HG03469 (cell line): ENCODE data around the gene TAX1BP1.

Experiments used
- ATAC-seq: cut with Tn5 transposase; IDR thresholded peaks from one replicate; pipeline ENCODE4 v1.9.1; 2021; ENCODE audit warnings: mild to moderate bottlenecking, moderate library complexity, moderate number of reproducible peaks; ENCODE audit not compliant: unreplicated experiment

Gene TAX1BP1

DNA sequence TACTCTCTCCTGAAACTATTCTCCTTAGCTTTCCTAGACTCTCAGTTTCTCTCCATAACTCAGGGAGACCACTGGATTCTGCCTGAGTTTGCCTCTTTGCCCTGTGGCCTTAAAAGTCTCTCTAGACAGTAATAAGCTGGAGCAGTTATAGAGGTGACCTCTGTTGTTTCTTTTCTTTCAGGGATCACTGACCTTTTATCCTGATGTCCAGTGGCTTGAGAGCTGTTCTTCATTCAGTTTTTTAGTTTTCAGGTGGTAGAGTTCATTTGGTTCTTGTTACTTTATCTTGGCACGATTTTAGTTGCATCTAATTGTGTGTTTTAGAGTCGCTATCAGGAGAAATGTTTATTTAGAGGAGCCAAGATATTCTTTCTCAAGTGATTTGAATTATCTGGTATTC lies 37.7 kb downstream of the TAX1BP1 start:
- no peak for ATAC-seq

DNA sequence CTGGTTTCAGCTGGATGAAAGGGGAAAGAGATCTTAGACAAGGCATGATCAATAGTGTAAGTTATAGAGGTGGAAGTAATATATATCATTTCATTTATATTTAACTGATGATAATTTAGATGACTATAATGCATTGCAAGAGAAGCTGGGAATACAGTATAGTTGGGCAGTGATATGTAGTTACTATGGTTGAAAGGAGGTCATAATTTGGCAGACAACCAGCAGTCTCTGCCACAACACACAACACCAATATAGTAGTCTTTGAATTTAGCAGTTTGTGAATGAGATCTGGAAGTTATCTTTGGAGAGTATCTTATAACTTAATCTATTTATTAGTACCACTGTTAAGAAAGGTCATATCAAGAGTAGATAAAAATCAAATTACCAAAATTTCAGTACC lies 39.9 kb downstream of the TAX1BP1 start:
- ATAC-seq = no peak

DNA sequence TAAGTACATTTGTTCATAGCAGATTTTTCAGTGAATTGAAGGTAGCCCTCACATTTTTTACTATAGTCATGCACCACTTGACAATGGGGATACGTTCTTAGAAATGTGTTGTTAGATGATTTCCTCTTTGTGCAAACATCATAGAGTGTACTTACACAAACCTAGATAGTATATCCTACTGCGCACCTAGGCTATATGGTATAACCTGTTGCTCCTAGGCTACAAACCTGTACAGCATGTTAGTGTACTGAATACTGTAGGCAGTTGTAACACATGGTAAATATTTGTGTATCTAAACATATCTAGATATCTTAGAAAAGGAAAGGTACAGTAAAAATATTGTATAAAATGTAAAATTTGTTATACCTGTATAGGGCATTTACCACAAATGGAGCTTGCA lies 41.2 kb downstream of the TAX1BP1 start:
- ATAC-seq = no peak

DNA sequence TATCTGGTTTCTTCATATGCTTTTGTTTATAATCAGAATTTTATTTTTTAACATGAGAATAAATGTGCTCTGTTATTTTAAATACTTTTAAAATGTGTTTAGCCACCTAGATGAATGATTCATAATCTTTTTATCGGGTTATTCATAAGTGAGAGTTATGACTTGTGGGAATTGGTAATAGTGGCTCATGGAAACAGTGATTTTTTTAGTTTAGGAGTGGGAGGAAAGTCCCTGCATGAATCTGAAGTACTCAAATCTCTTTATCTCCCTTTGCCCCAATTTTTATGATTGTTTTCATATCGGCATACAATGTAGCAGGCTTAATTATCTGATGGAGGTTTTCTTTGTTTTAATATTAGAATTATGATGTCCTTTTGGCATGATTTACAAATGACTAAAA lies 42.9 kb downstream of the TAX1BP1 start:
- no peak for ATAC-seq

DNA sequence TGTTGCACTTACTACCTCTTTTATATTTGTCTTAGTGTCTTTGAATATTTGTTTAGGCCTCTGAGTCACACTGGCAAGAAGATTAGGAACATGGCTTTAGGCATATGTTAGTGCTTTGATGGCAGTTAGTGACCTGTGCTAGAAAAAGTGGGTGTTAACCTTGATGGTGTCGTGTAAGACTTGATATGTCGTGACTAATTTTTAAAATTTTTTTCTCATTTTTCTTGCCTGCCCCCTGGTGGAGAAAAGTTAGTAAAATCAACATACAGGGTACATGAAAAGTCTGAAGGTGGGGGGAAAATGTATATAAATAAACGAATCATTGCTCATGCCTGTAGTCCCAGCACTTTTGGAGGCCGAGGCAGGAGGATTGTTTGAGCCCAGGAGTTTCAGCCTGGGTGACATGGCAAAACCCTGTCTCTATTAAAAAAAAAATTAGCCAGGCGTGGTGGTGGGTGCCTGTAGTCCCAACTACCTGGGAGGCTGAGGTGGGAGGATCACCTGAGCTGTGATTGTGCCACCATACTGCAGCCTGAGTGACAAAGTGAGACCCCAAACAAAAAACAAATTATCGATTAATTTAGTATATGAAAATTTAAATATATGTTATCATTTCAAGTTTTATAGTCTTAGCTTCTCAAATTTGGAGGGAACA lies 44.6 kb downstream of the TAX1BP1 start:
- no peak for ATAC-seq

DNA sequence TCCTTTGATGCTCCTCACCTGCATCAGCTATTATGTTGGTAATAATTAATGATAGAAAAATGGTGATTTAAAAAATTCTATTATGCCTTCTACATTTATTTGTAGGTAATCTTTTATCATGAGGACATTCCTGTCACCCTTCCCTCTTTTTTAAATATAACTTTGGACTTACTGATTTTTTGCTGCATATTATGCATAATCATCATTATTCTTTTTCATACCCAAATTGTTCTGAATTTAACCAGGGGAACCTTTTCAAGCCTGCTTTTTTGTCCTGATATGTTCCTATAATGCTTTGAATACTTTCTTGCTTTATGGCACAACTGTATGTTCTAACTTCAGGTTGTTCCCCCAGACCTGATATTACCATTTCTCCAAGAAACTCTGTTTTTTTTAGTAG lies 48.5 kb downstream of the TAX1BP1 start:
- ATAC-seq = no peak

DNA sequence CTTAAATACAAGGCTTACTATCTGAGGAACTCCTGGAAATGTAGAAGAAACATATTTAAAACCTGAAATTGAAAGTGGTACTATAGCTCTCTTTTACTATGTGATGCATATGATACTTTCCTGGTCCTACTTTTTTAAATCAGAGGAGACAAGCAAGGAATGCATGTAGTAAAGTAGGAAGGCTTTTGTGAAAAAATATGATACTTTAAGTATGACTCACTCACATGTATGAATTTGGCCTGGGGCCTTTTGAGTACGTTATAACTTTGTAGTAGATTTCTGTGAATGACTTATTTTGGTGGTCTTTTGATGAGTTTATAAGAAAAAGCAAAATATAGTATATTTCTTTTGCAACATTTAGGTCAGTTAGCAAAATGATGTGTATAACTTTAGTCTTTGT lies 53.8 kb downstream of the TAX1BP1 start:
- ATAC-seq = no peak

DNA sequence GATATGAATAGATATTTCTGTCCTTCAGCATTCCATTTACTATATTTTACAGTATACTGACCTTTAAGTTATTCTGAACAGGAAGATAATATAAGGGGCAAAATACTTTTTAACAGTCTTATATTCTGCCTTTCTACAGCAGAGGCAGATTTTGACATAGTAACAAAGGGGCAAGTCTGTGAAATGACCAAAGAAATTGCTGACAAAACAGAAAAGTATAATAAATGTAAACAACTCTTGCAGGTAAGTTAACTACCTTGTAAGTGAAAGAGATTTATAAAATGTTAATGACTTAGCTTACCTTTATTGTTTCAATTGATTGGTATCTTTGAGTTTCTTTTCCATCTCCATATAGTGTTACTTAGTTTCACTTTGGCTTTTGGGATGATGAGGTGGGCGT lies 56.0 kb downstream of the TAX1BP1 start:
- no peak for ATAC-seq

DNA sequence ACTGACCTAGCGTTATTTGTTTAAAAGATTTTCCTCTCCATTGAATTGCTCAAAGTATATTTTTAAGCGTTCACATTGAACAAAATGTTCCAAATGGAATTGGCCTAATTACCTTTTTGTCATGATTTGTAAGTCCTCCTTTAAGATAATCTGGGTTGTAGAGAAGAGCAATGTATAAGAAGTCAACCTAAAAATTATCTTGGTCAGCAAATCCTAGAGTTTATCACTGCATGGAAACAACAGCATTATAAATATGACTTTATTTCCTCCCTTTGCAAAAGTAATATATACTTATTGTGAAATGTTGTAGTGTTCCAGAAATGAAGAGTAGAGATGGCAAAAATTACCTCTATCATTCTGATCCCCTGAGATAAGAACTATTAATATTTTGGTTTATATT lies 59.2 kb downstream of the TAX1BP1 start:
- ATAC-seq = no peak

DNA sequence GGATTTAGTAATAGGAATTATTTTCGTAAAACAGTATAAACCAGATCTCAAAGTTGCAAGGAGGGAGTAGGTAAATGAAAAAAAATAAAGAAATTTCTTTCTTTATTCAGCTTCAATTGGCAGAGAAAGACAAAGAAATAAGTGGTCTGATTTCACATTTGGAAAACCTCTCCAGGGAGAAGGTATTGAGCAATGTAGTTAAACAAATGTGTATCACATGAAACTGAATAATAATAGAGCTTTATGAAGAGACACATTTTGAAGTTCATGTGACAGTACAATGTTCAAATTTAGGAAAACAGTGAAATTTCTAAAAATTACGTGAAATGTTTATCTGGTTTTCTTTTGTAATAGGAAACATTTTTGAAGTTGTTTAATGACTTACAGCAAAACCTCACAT lies 63.0 kb downstream of the TAX1BP1 start:
- ATAC-seq = no peak

DNA sequence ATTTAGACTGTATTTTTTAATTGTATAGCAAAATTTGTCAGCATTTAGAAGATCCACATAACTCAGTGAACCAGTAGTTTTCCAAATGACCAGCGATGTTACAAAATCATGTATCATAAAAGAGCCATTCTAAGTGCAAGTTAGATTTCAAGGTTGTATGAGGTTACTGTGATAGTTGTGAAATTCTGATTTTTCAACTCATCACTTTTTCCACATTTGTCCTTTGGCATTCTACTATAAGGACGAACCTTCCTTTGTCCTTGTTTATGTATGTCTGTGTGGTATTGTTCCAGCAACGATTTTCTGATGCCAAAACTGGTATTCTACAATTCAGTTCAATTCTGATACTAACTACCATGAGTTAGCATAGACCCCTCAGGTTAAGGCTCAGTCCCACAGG lies 64.2 kb downstream of the TAX1BP1 start:
- no peak for ATAC-seq

DNA sequence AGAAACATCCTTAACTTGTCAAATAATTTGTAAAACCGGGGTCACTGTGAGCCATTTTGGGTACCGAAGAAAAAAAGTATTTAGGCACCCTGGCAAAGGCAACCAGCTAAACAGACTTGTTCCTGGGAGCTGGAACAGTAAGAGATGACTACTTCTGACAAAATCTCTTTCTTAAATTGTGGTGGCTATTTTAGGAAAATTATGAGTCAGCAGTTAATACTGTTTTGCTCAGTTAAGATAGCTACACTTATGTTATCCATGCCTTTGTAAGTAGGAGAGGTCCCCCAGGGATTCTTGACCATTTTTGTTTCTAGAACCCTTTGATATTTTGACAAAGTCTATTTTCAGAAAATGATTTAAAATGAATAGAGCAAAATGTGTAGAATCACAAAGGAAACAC lies 68.7 kb downstream of the TAX1BP1 start:
- ATAC-seq = no peak

DNA sequence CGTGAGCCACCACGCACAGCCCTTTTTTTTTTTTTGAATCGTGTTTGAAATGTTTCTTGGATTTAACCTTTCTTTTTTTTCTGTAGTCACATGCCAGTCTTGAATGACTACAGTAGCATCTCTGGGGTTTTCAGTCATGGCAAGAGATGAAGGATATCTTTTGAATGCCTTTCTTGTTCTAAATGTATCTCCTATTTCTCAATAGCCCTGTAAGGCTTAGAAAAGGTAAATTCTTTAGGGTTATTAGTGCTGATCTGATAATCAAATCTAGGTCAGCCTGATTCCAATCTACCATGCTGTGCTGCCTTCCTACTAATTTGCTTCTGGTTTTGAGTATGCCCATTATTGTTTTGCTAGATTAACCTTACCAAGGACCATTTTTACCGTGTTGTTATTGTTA lies 70.2 kb downstream of the TAX1BP1 start:
- ATAC-seq = no peak

DNA sequence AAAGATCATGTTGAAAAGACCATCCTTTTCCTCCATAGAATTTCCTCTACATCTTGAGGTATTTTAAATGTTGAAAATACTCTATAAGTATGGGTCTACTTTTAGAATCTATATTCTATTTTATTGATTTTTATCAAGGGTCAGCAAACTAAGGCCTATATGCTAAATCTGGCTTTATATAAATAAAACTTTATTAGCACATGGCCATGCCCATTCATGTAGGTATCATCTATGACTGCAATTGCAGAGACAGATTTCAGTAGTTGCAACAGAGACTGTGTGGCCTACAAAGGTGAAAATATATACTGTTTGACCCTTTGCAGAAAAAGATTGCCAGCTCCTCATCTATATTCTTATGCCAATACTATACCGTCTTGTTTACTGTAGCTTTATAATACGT lies 72.7 kb downstream of the TAX1BP1 start:
- no peak for ATAC-seq

DNA sequence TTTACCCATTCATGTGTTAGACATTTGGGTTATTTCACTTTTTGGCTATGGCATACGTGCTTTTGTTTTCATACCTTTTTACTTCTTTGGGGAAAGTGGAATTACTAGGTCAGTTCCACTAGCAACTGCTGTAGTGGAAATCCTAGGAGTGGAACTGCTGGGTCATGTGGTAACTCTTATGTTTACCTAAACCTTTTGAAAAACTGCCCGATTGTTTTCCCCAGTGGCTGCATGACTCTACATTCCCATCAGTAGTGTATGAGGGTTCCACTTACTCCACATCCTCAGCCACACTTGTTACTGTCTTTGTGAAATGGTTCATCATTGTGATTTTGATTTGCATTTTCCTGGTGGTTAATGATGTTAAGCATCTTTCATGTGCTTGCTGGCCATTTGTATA lies 82.3 kb downstream of the TAX1BP1 start:
- ATAC-seq = no peak

DNA sequence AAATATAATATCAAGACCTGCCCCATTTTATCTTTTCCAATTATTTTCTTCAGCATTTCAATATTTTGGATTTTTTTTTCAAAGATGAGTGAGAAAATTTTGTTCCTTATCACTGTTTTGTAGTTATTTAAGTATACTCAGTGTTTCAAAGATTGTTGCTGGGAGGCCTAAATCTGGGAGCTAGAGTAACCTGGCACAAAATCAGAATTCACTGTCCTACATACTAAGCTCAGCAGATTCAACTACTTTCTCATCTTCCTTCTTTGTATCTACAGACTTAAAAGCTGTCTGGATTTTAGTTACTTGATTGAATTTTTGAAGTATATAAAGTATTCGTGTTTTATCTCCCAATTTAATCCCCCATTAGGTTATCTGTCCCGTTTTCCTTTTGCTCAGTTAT lies 85.9 kb downstream of the TAX1BP1 start:
- no peak for ATAC-seq

DNA sequence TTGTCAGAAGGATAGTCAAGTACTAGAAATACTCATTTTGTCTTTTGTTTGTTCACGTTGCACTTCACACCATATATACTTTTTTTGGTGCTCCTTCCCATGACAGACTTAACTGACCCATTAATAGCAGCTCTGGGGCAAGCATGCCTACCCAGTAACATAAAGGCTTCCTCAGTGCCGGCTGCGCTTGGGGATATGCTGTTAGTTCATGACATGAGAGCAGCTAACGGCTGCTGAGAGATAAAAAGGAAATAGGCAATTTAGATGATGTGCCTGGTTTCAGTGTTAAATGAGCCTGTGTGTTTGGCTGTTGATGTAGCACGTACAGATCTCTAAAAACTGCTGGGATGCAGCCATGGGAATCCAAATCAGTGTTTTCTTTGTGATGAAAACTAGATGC lies 86.4 kb downstream of the TAX1BP1 start:
- no peak for ATAC-seq

DNA sequence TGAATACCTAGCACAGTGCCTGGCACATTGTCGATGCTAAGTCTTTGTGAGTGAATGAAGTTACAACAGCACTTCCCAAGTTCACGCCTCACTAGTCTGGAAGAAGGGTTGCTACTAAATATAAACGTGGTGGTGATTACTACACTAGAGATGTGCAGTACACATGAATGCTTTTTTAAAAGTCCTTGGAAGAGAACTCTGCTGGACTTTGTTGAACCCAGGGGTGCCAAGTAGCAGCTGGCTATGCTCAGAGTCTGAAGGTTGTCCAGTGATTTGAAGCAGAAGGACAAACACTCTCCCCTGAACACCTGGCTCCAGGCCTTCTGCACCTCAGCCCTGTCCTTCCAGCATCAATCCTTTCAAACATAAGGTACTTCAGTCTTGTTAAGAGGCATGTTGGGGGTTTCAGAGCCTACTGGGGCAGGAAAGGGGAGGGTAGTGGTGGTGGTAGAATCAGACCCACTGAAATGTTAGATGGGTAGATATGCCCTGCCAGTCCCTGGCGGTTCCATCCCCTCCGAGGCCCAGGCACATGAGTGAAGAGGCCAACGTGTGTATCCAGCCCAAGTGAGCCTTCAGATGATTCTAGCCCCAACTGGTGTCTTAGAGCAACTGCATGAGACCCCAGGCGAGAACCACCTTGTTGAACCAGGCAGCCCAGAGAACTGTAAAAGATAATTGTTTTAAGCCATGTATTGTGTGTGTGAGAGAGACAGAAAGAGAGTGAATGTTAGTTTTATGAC lies 94.4 kb downstream of the TAX1BP1 start:
- no peak for ATAC-seq

DNA sequence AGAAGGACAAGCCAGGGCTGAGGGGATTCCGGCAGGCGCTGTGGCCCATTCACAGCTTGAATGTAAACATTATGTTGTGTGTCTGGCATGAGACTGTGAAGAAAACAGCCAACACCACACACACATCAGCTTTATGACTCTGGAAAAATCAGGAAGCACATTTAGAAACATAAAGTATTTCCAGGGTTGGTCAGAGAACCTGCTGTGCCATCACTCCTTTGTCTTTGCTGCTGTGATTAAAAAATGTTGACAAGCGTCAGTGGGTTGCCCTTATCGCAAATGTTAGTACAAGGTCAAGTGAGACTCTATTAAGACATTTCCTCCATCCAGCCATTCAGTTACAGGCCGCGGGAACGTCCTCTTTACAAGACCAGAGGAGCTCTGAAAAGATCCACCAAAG lies 95.4 kb downstream of the TAX1BP1 start:
- ATAC-seq = no peak

DNA sequence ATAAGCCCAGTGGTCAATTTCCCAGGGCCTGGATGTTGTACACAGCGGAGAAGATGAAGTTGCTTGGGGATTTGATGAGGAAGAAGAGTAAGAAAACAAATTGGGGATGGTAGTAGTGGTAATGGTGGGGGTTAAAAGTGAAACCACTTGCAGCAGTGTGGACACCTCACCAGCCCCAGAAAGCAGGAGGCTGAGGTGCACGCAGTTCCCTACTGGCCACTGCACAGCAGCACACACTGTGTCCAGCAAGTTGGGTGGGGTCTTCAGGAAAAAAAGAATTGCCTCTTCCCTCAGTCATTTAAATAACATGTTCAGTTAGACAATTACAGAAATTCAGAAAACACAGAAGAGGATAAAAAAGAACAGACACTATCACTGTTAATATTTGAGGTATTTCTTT lies 96.6 kb downstream of the TAX1BP1 start:
- ATAC-seq = no peak

DNA sequence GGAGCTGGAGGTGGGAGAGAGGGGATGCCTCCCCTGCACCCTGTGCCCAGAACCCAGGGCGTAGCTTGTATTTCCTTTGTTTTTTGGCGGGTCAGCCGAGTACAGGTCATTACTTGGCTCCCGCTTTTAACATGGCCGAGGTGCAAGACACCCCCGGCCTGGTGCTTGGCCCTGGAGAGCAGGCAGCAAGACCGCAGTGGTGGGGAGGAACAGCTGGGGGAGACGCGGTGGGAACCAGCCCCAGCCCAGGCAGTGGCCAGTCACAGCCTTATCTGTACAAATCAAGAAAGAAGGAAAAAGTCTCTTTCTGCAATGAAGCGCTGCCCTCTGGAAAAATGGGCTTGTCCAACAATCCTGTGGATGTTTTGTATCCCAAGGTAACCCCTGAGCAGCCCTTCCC lies 99.1 kb downstream of the TAX1BP1 start:
- ATAC-seq = no peak

DNA sequence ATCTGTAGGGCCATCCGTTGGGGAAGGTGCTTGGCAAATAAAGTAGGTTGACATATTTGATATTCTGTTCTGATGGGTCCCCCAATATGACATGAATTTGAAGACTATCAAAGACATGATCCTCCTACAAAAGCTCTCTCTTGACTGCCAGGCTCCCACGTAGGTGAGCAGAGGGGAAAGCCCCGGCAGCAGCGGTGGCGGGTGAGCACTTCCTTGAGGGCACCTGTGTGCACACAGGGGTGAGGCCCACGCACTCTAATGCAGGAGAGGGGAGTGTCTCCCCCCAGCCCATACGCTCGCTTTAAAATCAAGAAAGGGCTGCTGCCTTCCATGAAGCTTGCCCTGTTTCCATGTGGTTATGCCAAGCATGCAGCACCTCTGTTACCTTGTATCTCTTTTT lies 100.4 kb downstream of the TAX1BP1 start:
- no peak for ATAC-seq
